PC-9 (cell line): ENCODE data around the gene FBXL5. TPM values are rescaled to one million over a fixed set of nuclear protein-coding genes. Genes with fewer than 3 reads are reported as not detected.
"Not testable (repeated sequence)": the region's sequence is repeated elsewhere in the genome, so short reads cannot be mapped to it uniquely, and the experiment has no call there.

Experiments used
- BruUV-seq: library from RNA; stranded (reverse); fragments of 400-500 nt; replicated peaks from 2 replicates; lab custom pipeline; 2021; lab: Mats Ljungman, UMichigan
- CTCF ChIA-PET: fragments of 300-600 bp; sonication (Branson Sonifier 250); formaldehyde crosslinking; loops from one replicate; lab custom pipeline; 2022; ENCODE audit warnings: antibody characterized with exemption; lab: Charles Lee
- POLR2A ChIA-PET: fragments of 300-600 bp; sonication (Branson Sonifier 250); formaldehyde crosslinking; loops from one replicate; lab custom pipeline; 2022; ENCODE audit warnings: antibody characterized with exemption; ENCODE audit not compliant: unreplicated experiment; lab: Charles Lee
- DNase-seq, 2 experiments: peaks; one replicate each; pipeline versions ENCODE4 v3.0.0 to v3.0.0-alpha.2; 2015 to 2022; ENCODE audit warnings: mixed read lengths in 1 of 2
- H2AFZ ChIP-seq: fragments of 200-600 bp; sonication (generic); 2 replicates; pipeline ENCODE4 v1.8.1; 2017; ENCODE audit warnings: antibody characterized with exemption
- H3F3A ChIP-seq: fragments of 200-600 bp; sonication (generic); 2 replicates; pipeline ENCODE4 v1.8.1; 2017; ENCODE audit warnings: antibody characterized with exemption, mild to moderate bottlenecking, low read depth; ENCODE audit not compliant: insufficient read depth
- H3K27ac ChIP-seq: fragments of 200-600 bp; sonication (generic); 2 replicates; pipeline ENCODE4 v1.6.1; 2016; ENCODE audit warnings: mixed run types
- H3K27me3 ChIP-seq: fragments of 200-600 bp; sonication (generic); 2 replicates; pipeline ENCODE4 v1.6.1; 2016; ENCODE audit warnings: low read depth, mixed run types; ENCODE audit not compliant: insufficient read depth
- H3K36me3 ChIP-seq: fragments of 200-600 bp; sonication (generic); 2 replicates; pipeline ENCODE4 v1.6.1; 2016; ENCODE audit warnings: low read depth, mixed run types
- H3K4me1 ChIP-seq: fragments of 200-600 bp; sonication (generic); replicated peaks from 2 replicates; pipeline ENCODE4 v1.6.1; 2016; ENCODE audit warnings: mixed run types; ENCODE audit not compliant: insufficient read depth
- H3K4me2 ChIP-seq: fragments of 200-600 bp; sonication (generic); 2 replicates; pipeline ENCODE4 v1.6.1; 2017; ENCODE audit warnings: mixed run types
- H3K4me3 ChIP-seq: fragments of 200-600 bp; sonication (generic); 2 replicates; pipeline ENCODE4 v1.6.1; 2016; ENCODE audit warnings: mixed run types
- H3K79me2 ChIP-seq: fragments of 200-600 bp; sonication (generic); 2 replicates; pipeline ENCODE4 v1.6.1; 2017; ENCODE audit warnings: low read depth, mixed run types
- H3K9me2 ChIP-seq: fragments of 200-600 bp; sonication (generic); 2 replicates; pipeline ENCODE4 v1.8.1; 2017; ENCODE audit warnings: mild to moderate bottlenecking; ENCODE audit not compliant: insufficient read depth
- H3K9me3 ChIP-seq: fragments of 200-600 bp; sonication (generic); 2 replicates; pipeline ENCODE4 v1.8.1; 2016; ENCODE audit warnings: low read depth; ENCODE audit not compliant: insufficient read depth
- H4K20me1 ChIP-seq: fragments of 200-600 bp; sonication (generic); 2 replicates; pipeline ENCODE4 v1.8.1; 2017; ENCODE audit not compliant: insufficient read depth
- CTCF ChIP-seq: fragments of 200-600 bp; sonication (generic); conservative IDR thresholded peaks from 2 replicates; pipeline ENCODE4 v1.6.1; 2017; ENCODE audit warnings: mixed run types, antibody characterized with exemption, mild to moderate bottlenecking, moderate library complexity
- EZH2 ChIP-seq: fragments of 200-600 bp; sonication (generic); IDR thresholded peaks from 2 replicates; pipeline ENCODE4 v1.8.0; 2017; ENCODE audit warnings: antibody characterized with exemption, low read depth
- intact Hi-C: fragments of 100-400 bp; cut with micrococcal nuclease; formaldehyde crosslinking; loops from one replicate; pipeline ENCODE4 v1.10.0; 2022; ENCODE audit not compliant: unreplicated experiment
- total RNA-seq: library from RNA; stranded (reverse); gene quantifications from 2 replicates; pipeline ENCODE4 v1.2.3, GENCODE V29; 2021

The FBXL5 gene
- total RNA-seq, 1 experiment from 2014 or later = 40.7 TPM

GRCh38 chr4:15636818-15637217 lies 18.3 kb downstream of the FBXL5 start:
- H3F3A ChIP-seq = peaks cover 13% of the 10 kb centered on the region; the same call in 1 of the 2 replicates
- POLR2A ChIA-PET = interaction anchor here (0.7 kb wide), 1 partner anchor 41 kb away, joined by 3 read pairs; no protein-coding TSS in a partner anchor
- TF ChIP-seq EZH2 (no peak), CTCF (no peak)
- intact Hi-C loops = no loop called here
- peaks cover 8% of the 10 kb centered on the region for H3K36me3 ChIP-seq
- no peaks in the 10 kb centered on the region for H3K9me2 ChIP-seq
- H3K4me2 ChIP-seq = peak overlapping the region; percentile 14
- CTCF ChIA-PET = no interaction called here
- H4K20me1 ChIP-seq = no peaks in the 10 kb centered on the region; the same call in 1 of the 2 replicates
- no TSS peak for BruUV-seq
- no peak overlapping the region for H2AFZ ChIP-seq
- peak in 1 of 2 experiments; percentile 81 for DNase-seq
- peak overlapping the region; percentile 63 for H3K27ac ChIP-seq
- no peak overlapping the region for H3K4me3 ChIP-seq
- no peaks in the 10 kb centered on the region for H3K9me3 ChIP-seq
- H3K4me1 ChIP-seq = peaks cover 15% of the 10 kb centered on the region
- no peaks in the 10 kb centered on the region for H3K27me3 ChIP-seq
- no peaks in the 10 kb centered on the region for H3K79me2 ChIP-seq

GRCh38 chr4:15617407-15617806 lies 37.8 kb downstream of the FBXL5 start:
- H3K4me2 ChIP-seq, H4K20me1 ChIP-seq, H3F3A ChIP-seq, H3K27me3 ChIP-seq, H3K36me3 ChIP-seq, H2AFZ ChIP-seq, H3K4me3 ChIP-seq, H3K27ac ChIP-seq, intact Hi-C loops, H3K4me1 ChIP-seq, H3K9me3 ChIP-seq, H3K9me2 ChIP-seq, CTCF ChIA-PET, POLR2A ChIA-PET, DNase-seq, BruUV-seq: not testable (repeated sequence)
- peaks cover 25% of the 10 kb centered on the region; the same call in 1 of the 2 replicates for H3K79me2 ChIP-seq

GRCh38 chr4:15614891-15615290 lies 40.3 kb downstream of the FBXL5 start:
- H3K4me3 ChIP-seq, H3K9me3 ChIP-seq, intact Hi-C loops, H3K36me3 ChIP-seq, DNase-seq, H3K4me1 ChIP-seq, POLR2A ChIA-PET, H3K9me2 ChIP-seq, CTCF ChIA-PET, H3K4me2 ChIP-seq, H3K27ac ChIP-seq, BruUV-seq, H4K20me1 ChIP-seq, H2AFZ ChIP-seq, H3F3A ChIP-seq, H3K27me3 ChIP-seq: not testable (repeated sequence)
- peaks cover 19% of the 10 kb centered on the region; the same call in 1 of the 2 replicates for H3K79me2 ChIP-seq

- H3F3A ChIP-seq = no peaks in the 10 kb centered on the region
- no peaks in the 10 kb centered on the region for H4K20me1 ChIP-seq
- no peaks in the 10 kb centered on the region for H3K9me2 ChIP-seq
- H3K4me2 ChIP-seq = no peak overlapping the region
- no peaks in the 10 kb centered on the region for H3K4me1 ChIP-seq
- ChIA-PET POLR2A (no interaction called here), CTCF (no interaction called here)
- H3K4me3 ChIP-seq = no peak overlapping the region
- intact Hi-C loops = no loop called here
- H2AFZ ChIP-seq = no peak overlapping the region
- no TSS peak for BruUV-seq
- H3K9me3 ChIP-seq = no peaks in the 10 kb centered on the region
- DNase-seq = no peak
- no peak for TF ChIP-seq CTCF
- no peak for TF ChIP-seq EZH2
- no peaks in the 10 kb centered on the region for H3K79me2 ChIP-seq
- H3K27ac ChIP-seq = no peak overlapping the region
- H3K36me3 ChIP-seq = no peaks in the 10 kb centered on the region
- H3K27me3 ChIP-seq = no peaks in the 10 kb centered on the region
These were observed 43.0 kb downstream of the FBXL5 start for GRCh38 chr4:15612136-15612535.
